ENCODE data around the gene FXR2.

Gene FXR2

DNA sequence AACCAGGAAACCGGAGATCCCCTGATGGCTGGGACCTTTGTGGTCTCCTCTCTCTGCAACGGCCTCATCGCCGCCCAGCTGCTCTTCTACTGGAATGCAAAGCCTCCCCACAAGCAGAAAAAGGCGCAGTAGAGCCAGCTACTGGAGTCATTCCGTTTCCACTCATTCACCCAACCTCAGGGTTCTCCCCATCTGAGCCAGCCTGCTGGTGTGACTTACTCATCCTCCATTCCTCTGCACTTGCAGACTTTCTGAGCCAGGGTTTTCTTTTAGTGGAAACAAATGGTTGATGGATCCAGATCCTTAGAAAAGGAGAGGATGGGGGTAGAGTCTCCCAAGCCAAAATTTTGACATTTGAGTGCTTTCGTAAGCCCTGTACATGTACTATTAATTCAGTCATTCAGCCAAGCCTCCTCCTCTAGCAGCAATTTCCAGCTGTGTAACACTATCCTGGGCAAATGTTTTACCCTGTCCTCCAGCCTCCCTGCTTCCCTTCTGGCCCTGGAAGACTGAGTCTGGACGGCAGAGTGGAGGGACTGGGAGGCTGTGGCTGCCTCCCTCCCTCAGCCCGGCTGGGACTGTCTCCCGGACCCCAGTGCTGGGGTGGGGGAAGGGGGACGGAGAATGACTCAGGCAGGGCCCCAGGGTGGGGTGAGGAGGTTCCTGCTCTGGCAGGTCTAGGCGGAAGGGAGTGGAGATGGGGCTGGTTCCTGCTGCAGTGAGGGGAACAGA, 27.1 kb downstream of the FXR2 start:
- DNase-seq, result no peak

DNA sequence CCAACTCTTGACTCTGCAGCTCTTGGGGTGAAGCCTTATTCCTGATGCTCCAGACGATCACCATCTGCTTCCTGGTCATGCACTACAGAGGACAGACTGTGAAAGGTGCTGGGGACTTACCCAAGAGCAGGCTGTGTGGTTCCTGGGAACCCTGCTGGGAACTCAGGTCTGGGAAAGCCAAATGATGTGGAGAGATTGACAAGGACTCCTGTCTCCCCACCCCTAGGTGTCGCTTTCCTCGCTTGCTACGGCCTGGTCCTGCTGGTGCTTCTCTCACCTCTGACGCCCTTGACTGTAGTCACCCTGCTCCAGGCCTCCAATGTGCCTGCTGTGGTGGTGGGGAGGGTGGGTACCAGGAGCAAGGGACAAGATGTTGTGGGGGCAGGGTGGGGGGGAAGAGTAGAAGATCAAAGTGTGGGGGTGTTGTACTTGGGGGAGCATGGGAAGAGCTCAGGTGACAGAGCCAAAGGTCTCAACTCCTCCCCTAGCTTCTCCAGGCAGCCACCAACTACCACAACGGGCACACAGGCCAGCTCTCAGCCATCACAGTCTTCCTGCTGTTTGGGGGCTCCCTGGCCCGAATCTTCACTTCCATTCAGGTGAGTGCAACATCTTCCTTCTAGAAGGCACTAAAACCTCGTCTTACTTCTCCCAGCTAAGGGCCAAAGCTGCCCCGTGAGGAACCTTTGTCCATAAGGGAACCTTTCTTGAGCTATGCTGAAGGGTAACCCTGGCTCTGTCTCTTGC, 27.9 kb downstream of the FXR2 start:
- no peak for DNase-seq

DNA sequence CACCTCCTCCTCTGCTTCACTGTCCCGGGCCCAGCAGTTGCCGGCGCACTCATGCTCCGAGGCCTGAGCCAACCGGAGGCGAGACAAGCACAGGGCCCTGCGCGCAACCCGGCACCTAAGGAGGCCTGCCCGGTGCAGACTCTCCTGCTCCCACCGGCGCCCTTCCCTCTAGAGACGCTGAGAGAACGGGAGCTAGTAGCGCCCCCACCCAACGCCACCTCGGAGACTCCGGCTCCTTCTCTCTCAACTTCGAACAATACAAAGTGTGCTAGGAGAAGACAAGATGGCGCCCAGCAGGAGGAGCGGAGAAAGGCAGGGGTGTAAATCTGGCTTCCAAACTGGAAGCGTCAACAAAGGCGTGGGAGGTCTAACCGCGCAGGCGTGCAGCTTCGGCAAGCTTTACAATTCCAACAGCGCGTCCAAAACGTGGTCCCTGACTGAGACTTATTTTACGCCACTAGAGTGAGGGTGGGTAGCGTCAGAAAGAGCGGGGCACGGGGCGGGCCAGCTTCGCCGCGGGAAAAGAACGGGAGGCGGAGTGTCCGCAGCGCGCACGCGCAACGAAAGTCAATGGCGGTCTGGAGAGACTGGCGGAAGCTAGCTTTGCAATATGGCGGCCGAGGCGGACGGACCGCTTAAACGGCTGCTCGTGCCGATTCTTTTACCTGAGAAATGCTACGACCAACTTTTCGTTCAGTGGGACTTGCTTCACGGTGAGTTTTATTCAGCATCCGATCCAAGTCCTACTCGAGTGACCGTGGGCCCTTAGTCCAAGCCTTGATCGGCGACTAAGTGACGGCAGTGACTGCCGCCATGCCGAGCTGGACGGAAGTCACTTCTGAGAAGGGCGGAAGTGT, 31.2 kb downstream of the FXR2 start, which contains the start of gene MPDU1:
TSS of gene MPDU1 (plus strand) at position 600 of the 857 bp plus-strand sequence. CDS start at position 611, 11 bp downstream.
- DNase-seq, result peak; percentile 72

DNA sequence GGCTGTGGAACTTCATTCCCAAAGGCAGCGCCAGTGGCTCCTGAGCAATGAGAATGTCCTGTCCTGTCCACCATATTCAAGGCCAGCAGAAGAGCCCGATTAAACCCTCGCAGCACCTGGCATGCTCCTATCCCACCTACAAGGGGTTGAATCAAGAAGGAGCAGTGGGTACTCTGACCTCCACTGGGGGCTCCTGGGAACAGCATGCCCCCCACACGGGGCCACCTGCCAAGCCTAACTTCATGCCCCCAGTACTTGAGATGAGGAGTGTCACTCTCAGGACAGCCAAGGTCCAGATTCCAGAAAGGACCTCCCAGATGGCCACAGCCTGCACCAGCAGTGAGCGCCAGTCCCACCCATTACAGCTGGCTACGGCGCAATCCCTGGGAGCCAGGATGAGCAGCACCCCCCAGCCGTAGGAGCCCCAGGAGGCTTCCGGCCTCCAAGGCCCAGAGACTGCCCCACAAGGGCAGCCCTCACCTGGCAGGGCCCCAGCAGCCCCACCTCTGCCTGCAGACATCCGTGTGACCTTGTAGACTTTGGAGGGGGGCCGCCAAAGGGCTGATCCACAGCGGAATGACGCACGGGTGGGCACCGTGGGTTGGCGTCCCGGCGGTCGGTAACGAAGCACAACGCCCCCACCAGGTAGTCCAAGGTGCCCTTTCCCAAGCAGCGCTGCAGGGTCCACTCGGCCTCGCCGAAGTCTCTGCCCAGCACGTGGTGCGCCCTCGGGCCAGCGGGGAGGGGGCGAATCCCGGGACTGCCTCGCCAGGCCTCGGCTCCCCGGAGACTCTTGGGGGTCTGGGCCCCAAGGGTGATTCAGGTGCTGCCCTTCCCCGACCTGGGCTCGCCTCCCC, 32.1 kb downstream of the FXR2 start:
- DNase-seq, result no peak

DNA sequence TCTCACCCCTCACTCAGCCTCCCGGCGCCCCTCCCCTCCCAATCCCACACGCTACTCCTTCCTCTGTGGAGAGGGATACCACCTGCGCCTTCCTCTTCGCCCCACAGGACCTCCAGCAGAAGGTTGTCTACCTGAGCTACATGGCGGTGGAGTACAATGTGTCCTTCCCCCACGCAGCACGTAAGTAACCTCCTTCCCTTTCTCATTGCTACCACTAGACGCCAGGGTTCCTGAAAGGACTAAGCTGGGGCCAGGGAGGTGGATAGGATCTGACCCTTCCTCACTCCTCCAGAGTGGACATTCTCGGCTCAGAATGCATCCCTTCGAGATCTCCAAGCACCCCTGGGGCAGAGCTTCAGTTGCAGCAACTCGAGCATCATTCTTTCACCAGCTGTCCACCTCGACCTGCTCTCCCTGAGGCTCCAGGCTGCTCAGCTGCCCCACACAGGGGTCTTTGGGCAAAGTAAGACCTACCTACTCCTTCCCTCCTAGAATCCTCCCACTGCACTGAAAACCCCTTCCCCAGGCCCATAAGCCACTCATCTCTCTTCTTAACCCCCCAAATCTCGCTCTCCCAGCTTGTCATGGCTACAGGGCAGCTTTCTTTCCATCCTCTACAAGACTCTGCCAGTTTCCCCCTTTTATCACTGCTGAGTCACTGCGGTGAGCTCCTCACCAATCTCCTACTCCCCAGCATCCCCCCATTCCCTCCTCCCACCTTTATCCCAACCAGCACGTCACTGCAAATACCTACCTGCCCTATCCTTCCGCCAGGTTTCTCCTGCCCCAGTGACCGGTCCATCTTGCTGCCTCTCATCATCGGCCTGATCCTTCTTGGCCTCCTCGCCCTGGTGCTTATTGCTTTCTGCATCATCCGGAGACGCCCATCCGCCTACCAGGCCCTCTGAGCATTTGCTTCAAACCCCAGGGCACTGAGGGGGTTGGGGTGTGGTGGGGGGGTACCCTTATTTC, 33.8 kb downstream of the FXR2 start:
- DNase-seq, result no peak

DNA sequence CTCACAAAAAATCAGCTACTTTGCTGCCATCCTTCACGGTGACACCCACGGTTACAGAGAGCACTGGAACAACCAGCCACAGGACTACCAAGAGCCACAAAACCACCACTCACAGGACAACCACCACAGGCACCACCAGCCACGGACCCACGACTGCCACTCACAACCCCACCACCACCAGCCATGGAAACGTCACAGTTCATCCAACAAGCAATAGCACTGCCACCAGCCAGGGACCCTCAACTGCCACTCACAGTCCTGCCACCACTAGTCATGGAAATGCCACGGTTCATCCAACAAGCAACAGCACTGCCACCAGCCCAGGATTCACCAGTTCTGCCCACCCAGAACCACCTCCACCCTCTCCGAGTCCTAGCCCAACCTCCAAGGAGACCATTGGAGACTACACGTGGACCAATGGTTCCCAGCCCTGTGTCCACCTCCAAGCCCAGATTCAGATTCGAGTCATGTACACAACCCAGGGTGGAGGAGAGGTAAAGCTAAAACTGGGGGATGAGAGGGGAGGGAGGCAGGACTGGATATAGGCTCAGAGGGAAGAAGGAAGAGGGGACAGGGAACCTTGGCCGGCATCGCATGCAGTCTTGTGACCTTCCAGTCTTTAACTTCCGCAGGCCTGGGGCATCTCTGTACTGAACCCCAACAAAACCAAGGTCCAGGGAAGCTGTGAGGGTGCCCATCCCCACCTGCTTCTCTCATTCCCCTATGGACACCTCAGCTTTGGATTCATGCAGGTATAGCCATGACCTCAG, 34.7 kb downstream of the FXR2 start:
- no peak for DNase-seq

DNA sequence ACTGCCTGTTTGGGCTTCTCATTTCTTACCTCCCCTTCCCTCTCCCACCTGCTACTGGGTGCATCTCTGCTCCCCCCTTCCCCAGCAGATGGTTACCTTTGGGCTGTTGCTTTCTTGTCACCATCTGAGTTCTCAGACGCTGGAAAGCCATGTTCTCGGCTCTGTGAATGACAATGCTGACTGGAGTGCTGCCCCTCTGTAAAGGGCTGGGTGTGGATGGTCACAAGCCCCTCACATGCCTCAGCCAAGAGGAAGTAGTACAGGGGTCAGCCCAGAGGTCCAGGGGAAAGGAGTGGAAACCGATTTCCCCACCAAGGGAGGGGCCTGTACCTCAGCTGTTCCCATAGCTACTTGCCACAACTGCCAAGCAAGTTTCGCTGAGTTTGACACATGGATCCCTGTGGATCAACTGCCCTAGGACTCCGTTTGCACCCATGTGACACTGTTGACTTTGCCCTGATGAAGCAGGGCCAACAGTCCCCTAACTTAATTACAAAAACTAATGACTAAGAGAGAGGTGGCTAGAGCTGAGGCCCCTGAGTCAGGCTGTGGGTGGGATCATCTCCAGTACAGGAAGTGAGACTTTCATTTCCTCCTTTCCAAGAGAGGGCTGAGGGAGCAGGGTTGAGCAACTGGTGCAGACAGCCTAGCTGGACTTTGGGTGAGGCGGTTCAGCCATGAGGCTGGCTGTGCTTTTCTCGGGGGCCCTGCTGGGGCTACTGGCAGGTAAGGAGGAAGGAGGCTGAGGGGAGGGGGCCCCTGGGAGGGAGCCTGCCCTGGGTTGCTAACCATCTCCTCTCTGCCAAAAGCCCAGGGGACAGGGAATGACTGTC, 35.5 kb downstream of the FXR2 start, which contains the start of gene CD68:
TSS of gene CD68 (plus strand) at position 638 of the 833 bp plus-strand sequence. CDS start at position 678, 40 bp downstream.
- DNase-seq, result peak; percentile 65

DNA sequence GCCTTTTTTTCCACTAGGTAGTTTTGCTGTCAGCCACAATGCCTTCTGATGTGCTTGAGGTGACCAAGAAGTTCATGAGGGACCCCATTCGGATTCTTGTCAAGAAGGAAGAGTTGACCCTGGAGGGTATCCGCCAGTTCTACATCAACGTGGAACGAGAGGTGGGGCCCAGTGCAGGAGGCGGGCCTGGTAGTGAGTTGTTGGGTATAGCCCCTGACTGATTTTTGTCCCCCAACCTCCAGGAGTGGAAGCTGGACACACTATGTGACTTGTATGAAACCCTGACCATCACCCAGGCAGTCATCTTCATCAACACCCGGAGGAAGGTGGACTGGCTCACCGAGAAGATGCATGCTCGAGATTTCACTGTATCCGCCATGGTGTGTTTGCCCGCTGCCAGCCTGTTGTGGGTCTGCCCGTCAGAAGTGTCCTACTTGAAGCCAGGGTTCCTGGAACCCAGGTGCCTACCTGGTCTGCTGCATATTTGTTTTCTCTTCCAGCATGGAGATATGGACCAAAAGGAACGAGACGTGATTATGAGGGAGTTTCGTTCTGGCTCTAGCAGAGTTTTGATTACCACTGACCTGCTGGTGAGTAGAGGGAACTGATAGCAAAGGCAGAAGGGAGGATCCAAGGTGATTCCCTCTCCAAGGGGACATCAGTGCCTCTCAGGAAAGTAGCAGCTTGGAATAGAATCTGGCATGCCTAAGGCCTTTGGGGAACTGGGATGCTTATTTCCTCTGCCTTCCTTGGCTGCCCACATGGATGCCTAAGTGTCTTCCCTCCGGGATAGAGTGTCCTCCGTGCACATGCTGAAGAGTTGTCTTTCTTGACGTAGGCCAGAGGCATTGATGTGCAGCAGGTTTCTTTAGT, 37.1 kb downstream of the FXR2 start:
- no peak for DNase-seq

DNA sequence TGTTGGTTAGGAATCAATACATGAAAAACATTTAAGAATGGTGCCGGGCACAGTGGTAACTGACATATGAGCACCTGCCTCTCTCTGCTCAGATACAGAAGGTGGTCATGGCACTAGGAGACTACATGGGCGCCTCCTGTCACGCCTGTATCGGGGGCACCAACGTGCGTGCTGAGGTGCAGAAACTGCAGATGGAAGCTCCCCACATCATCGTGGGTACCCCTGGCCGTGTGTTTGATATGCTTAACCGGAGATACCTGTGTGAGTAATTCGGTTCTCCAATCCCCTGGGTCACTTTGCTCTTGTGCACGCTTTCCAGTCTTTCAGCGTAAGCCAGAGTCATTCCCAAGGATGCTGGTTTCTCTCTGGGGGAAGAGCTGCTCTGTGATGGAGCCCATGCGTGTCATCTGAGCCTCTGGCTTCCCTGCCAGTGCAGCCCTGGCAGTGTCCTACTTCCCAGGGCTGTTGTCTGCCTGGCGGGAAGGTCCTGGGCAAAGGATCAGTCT, 38.2 kb downstream of the FXR2 start:
- DNase-seq, result no peak

DNA sequence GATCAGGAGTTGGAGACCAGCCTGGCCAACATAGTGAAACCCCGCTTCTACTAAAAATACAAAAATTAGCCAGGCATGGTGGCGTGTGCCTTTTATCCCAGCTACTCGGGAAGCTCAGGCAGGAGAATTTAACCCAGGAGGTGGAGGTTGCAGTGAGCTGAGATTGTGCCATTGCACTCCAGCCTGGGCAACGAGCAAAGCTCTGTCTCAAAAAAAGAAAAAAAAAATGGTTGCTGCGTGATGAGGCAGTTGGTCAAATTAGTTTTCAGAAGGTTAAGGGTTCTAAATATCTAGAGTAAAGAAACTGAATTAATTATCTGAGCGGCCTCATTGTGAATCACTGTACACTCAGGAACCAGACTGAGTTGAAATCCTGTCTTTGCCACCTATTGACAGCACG, 38.7 kb downstream of the FXR2 start:
- DNase-seq, result no peak

DNA sequence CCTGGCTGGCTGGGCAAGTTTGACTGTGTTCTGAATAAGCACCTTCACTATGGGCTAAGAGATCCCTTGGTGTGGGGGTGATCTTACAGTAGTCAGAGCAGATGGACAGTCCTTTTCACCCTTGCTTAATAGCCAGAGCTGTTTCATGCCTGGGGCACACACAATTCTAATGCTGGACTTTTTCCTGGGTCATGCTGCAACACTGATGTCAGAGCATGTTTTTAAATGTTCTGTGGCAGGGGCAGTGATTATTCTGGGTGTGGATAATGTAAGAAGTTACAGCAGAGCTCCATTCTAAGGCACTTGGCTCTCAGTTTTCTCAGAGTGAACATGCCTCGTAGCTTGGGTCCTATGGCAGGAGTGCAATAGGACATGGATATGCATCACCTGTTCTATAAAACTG, 39.2 kb downstream of the FXR2 start:
- no peak for DNase-seq

DNA sequence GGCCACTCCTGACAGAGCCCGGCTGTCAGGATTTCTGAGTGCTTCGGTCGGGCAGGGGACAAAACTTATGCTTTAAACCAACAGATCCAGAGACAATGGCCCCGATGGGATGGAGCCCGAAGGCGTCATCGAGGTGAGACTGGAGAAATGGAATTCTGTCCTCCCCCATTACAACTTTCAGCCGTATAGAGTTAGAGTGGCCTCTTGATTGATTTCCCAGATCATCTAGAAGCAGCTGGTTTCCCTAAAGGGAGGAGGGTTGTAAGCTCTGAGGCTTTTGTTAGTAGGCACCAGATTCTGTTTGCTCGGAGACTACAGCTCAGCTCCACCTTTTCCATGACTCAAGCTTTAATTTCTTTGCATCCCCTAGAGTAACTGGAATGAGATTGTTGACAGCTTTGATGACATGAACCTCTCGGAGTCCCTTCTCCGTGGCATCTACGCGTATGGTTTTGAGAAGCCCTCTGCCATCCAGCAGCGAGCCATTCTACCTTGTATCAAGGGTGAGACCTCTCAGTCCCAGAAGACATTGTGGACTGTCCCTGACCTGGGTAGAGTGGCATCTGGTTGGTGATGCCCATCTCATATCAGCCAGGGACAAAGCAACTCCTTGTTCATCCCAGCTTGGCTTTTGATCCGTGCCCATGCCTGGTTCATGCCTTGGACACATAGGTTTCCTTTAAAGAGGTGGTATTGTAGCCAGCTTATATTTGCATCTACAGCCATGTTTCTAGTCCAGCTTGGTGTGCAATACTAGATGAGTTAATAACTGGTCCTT, 40.3 kb downstream of the FXR2 start:
- DNase-seq, result no peak

DNA sequence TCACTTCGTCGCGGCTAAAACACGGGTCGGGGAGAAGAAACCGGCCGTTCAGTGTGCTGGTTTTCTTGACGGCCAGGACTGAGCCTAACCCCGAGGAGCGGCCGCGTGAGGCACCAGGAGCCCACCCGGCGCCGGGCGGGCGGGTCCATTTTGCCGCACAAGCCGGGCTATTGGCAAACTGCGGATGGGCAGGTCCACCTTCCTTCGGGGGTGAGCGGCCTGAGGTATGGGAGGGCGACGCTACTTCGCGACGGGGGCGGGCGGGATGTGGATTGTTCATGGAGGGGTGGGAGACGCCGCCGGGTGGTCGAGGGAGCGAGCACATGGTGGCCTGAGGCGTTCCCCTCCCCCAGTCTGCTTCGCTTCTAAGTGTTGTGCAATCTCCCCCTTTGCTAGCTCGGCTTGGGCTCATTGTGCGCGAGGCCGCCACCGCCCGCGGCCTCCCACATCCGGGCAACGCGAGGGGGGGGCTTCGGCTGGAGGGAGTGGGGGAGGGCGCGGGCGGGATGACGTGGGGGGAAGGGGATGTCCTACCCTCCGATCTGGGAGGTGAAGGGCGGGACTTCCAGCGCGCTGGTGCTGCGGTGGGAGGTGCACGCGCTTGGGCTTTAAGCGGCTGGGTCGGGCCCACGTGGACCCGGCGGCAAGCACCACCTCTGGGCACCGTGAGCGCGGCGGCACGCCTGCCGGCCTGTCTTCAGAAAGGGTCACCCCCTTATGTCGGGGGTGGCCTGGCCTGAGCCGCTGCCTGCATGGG, 41.2 kb downstream of the FXR2 start:
- DNase-seq, result peak; percentile 54

DNA sequence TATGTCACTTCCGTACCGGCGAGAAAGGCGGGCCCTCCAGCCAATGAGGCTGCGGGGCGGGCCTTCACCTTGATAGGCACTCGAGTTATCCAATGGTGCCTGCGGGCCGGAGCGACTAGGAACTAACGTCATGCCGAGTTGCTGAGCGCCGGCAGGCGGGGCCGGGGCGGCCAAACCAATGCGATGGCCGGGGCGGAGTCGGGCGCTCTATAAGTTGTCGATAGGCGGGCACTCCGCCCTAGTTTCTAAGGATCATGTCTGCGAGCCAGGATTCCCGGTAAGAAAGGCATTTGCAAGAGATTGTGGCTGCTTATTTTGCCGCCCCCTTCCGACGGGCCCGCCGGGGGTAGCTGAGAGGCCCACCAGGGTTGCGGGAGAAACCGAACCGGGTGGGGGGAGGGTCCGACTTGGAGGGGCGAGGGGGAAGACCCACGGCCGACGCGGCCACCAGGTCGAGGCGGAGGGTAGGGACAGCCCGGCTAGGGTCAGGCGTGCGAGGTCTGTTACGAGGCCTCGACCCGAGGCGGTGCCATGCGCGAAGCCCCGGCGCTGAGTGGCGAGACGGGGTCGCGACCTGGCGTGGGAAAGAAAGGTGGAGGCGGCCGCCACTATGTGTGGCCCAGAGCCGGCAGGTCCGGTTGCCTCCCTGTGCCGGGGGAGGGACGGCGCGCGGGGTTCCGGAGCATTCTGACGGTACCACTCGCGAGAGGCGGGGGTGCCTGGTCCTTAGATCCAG, 41.9 kb downstream of the FXR2 start:
- peak; percentile 91 for DNase-seq

DNA sequence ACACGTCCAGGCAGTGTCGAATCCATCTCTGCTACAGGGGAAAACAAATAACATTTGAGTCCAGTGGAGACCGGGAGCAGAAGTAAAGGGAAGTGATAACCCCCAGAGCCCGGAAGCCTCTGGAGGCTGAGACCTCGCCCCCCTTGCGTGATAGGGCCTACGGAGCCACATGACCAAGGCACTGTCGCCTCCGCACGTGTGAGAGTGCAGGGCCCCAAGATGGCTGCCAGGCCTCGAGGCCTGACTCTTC, 42.4 kb downstream of the FXR2 start:
- DNase-seq, result no peak

DNA sequence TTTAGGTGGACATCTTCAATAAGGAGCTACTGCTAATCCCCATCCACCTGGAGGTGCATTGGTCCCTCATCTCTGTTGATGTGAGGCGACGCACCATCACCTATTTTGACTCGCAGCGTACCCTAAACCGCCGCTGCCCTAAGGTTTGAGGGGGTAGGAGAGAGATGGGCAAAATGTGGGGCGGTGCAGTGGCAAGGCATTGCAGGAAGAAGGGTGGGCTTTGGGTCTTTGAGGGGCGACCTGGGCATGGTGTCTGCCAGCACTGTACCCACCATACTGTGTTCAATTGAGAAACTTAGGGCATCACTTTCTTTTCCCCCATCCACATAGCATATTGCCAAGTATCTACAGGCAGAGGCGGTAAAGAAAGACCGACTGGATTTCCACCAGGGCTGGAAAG, 44.3 kb downstream of the FXR2 start:
- DNase-seq, result no peak

All from GF-D8 (cell line).